Measurements from ENCODE around the gene MARCHF2. TPM values are rescaled to one million over a fixed set of nuclear protein-coding genes. Genes with fewer than 3 reads are reported as not detected.

The MARCHF2 gene
- total RNA-seq, 2 experiments from 2014 or later = 14.5 to 16.0 TPM

DNA sequence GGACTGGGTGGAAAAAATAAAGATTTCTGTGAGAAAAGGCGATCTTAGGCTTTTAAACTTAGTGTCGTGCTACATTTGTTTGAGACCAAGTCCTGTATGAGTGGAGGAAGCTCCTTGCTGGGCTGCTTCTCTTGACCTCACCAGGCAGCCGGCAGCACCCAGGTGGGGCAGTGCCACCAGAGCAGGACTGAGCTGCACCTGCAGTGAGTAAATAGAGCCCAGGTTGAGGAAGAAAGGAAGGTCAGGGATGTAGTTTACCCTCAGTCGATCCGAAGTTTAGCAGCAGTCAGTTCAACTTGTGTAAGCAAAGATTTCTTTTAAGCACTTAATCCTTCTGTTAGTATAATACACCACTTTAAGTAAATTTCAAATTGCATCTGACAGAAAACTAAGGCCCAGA is 45.3 kb downstream of the MARCHF2 start:
- intact Hi-C loops (cut with micrococcal nuclease) = no loop called here

DNA sequence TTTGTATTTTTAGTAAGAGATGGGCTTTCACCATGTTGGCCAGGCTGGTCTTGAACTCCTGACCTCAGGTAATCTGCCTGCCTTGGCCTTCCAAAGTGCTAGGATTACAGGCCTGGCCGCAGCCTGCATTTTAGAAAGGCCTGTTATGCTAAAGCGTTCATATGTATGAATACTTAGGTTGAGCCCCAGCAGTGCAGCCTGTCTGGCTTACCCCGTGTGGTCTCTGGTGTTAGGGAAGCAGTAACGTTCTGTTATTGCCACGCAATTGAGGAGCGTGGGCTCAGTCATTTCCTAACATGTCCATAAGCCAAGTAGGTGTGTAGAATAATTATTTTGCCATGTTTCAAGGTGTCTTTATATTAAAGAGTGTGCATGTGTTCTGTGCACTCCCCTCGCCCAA is 46.0 kb downstream of the MARCHF2 start:
- no peaks in the 10 kb centered on the region for H3K9me3 Mint-ChIP-seq
- ChIA-PET POLR2A (no interaction called here), CTCF (interaction anchor here (1.6 kb wide), 1 partner anchor 28 kb away, joined by 4 read pairs; no protein-coding TSS in a partner anchor)
- DNase-seq = no peak
- no peaks in the 10 kb centered on the region for H3K27me3 Mint-ChIP-seq
- peaks cover 48% of the 10 kb centered on the region for H3K36me3 Mint-ChIP-seq
- peaks cover 83% of the 10 kb centered on the region for H3K4me1 Mint-ChIP-seq (ENCODE audit: low read depth)
- no peak overlapping the region for H3K27ac Mint-ChIP-seq
- intact Hi-C loops (cut with micrococcal nuclease) = no loop called here
- H3K4me3 Mint-ChIP-seq = no peak overlapping the region

More for the DNA sequence above, 45.3 kb downstream of the MARCHF2 start:
- Mint-ChIP-seq H3K27ac (peak overlapping the region; percentile 65), H3K9me3 (no peaks in the 10 kb centered on the region), H3K27me3 (no peaks in the 10 kb centered on the region), H3K36me3 (peaks cover 49% of the 10 kb centered on the region), H3K4me3 (no peak overlapping the region), H3K4me1 (ENCODE audit: low read depth) (peaks cover 90% of the 10 kb centered on the region)
- POLR2A ChIA-PET = interaction anchor here (0.9 to 2.0 kb wide), 2 partner anchors 13 to 55 kb away, joined by 6 to 8 read pairs; partner anchors contain the start of gene ZNF414
- CTCF ChIA-PET = interaction anchor here (0.6 to 1.2 kb wide), 4 partner anchors 45 to 1186 kb away, joined by 3 to 6 read pairs (median 4); partner anchors contain the start of gene MARCHF2
- no peak for DNase-seq

DNA sequence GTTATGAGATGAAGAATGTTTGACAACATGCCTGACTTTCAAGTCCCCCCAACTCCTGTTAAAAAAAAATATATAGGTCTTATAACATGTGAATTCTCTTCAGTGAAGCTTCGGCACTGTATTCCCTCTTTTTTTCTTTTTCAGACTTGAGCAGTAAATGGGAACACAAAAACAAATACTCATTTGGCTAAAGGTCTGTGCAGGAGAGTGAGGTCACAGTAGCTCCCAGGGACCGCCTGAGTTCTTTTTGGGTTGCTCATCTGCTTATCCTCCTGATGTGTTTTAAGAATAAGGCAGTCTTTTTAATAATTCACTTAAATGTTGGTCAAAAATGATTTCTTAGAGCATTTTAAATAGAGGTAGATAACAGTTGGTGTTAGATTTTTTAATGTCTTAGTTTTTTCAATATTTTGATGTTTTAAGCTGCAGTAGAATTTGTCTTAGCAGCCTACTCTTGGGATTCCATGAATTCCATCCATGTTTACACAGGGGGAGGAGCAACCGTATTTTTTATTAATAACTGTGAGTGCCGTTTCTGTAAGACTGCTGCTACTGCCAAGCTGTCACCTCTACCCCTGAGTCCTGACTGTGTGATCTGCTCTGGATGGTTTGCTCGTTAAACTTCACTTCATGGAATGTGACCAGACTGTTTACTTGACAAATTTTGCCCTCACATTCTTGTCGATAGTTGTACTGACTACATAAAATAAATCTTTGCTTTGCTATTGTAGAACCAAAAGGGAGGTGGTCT is 46.6 kb downstream of the MARCHF2 start:
- Mint-ChIP-seq H3K36me3 (peaks cover 48% of the 10 kb centered on the region), H3K9me3 (no peaks in the 10 kb centered on the region), H3K27me3 (no peaks in the 10 kb centered on the region), H3K27ac (no peak overlapping the region), H3K4me1 (ENCODE audit: low read depth) (peaks cover 77% of the 10 kb centered on the region), H3K4me3 (no peak overlapping the region)
- intact Hi-C loops (cut with micrococcal nuclease) = no loop called here
- CTCF ChIA-PET = interaction anchor here (1.6 kb wide), 1 partner anchor 27 kb away, joined by 4 read pairs; no protein-coding TSS in a partner anchor
- no peak for DNase-seq
- POLR2A ChIA-PET = no interaction called here

DNA sequence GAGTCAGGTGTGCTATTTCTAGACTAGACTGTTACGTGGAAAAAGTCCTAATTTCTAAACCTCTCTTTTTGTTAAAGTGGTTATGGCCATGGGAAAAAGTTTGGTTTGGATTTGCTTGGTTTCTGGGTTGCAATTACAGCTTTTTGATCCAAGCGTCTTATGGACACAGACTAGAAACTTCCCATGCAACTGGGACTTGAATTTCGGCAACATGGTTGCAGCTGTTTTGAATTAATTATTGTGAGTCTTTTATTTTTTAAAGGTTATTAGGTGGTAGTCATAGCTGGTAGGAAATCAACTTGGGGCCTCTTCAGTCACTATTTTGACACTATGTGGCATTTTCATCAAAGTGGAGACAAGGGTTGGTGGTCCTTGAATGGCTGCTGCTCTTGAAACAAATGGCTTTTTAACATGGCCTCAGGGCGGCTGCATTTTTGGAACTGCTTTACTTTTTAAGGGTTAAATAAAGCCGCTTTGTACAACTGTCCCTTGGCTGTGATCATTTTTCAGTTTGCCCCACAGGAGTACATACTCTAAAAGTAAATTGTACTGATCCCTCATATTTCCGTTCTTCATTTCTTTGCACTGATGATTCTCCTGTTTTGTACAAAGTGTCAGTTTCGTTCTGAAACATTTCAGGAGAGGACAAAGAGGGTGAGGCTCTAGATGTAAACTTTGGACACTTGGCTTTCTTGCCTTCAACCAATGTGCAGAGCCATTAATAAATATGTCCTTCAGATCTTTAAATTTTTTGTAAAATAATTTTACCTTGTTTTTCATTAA is 47.6 kb downstream of the MARCHF2 start:
- Mint-ChIP-seq H3K27me3 (no peaks in the 10 kb centered on the region), H3K9me3 (no peaks in the 10 kb centered on the region), H3K27ac (peak overlapping the region; percentile 72), H3K36me3 (peaks cover 52% of the 10 kb centered on the region), H3K4me3 (no peak overlapping the region), H3K4me1 (ENCODE audit: low read depth) (peaks cover 69% of the 10 kb centered on the region)
- no peak for DNase-seq
- intact Hi-C loops (cut with micrococcal nuclease) = no loop called here
- ChIA-PET CTCF (interaction anchor here (0.7 to 1.6 kb wide), 3 partner anchors 26 to 107 kb away, joined by 3 to 4 read pairs (median 4); no protein-coding TSS in a partner anchor), POLR2A (no interaction called here)

DNA sequence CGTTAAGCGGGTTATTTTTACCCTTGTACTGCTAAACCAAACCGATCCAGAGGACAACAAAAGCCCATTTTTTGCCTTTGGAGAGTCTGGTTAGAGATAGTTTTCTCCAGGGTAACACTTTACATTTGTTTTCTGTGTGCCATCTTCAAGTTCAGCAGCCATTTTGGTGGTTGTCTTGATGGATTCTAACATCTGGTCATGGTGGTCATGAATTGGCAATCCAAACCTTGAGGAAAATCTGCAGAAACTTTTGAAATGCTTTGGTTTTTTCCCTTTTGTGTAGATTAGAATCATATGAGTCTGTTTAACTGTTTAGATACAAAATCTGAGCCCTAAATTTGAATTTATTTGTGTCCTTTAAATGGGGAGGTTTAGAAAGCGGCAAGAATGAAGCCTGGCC is 48.3 kb downstream of the MARCHF2 start:
- ChIA-PET POLR2A (no interaction called here), CTCF (interaction anchor here (1.1 to 1.2 kb wide), 2 partner anchors 26 to 120 kb away, joined by 3 read pairs; no protein-coding TSS in a partner anchor)
- no peaks in the 10 kb centered on the region for H3K9me3 Mint-ChIP-seq
- no peak for DNase-seq
- peak overlapping the region; percentile 8 for H3K27ac Mint-ChIP-seq
- intact Hi-C loops (cut with micrococcal nuclease) = no loop called here
- H3K36me3 Mint-ChIP-seq = peaks cover 50% of the 10 kb centered on the region
- H3K4me1 Mint-ChIP-seq (ENCODE audit: low read depth) = peaks cover 62% of the 10 kb centered on the region
- no peaks in the 10 kb centered on the region for H3K27me3 Mint-ChIP-seq
- no peak overlapping the region for H3K4me3 Mint-ChIP-seq

DNA sequence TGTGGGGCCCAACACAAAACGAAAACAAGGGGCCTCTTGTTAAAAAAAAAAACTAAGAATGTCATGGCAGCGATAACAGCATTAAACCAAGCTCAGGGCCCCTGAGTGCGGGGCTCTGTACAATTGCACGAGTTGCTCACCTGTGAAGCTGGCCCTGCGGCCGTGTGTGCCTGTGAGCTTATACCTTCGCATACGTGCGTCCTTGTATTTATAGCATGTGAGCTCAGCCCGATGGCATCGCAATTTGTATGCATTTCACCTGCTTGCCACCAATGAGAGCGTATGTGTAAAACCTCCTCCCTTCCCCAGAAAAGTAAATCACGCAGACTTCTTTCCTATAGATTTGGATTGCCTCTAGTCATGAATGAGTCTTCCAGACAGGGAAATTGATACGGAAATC is 48.8 kb downstream of the MARCHF2 start:
- DNase-seq = no peak
- Mint-ChIP-seq H3K36me3 (peaks cover 47% of the 10 kb centered on the region), H3K4me1 (ENCODE audit: low read depth) (peaks cover 57% of the 10 kb centered on the region), H3K27ac (peak overlapping the region; percentile 8), H3K9me3 (no peaks in the 10 kb centered on the region), H3K27me3 (no peaks in the 10 kb centered on the region), H3K4me3 (no peak overlapping the region)
- CTCF ChIA-PET = interaction anchor here (1.1 to 1.2 kb wide), 2 partner anchors 25 to 119 kb away, joined by 3 read pairs; no protein-coding TSS in a partner anchor
- POLR2A ChIA-PET = no interaction called here
- intact Hi-C loops (cut with micrococcal nuclease) = no loop called here

DNA sequence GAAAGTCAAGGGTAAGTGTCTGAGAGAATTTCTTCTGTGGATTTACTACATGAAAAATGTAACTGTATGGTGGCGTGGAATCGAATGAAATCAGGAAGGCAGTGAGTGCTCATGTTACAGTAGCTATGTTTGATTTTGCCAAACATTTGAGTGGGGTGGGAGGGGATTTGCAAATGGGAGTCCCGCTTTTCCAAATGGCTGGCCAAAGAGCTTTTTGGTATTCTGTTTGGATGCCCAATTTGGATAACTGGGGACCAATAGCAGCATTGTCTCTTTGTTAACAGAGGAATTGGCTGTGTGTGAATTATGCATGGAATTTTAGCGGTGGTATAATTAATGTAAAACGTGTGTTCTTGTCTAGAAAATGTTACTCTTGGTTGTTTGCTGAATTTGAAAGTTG is 49.5 kb downstream of the MARCHF2 start:
- peaks cover 50% of the 10 kb centered on the region for H3K4me1 Mint-ChIP-seq (ENCODE audit: low read depth)
- CTCF ChIA-PET = interaction anchor here (1.1 to 1.2 kb wide), 2 partner anchors 24 to 118 kb away, joined by 3 read pairs; no protein-coding TSS in a partner anchor
- POLR2A ChIA-PET = interaction anchor here (0.6 to 0.8 kb wide), 2 partner anchors 14 to 29 kb away, joined by 3 read pairs; no protein-coding TSS in a partner anchor
- intact Hi-C loops (cut with micrococcal nuclease) = no loop called here
- H3K27me3 Mint-ChIP-seq = no peaks in the 10 kb centered on the region
- H3K9me3 Mint-ChIP-seq = no peaks in the 10 kb centered on the region
- no peak overlapping the region for H3K27ac Mint-ChIP-seq
- no peak overlapping the region for H3K4me3 Mint-ChIP-seq
- H3K36me3 Mint-ChIP-seq = peaks cover 51% of the 10 kb centered on the region
- DNase-seq = no peak

DNA sequence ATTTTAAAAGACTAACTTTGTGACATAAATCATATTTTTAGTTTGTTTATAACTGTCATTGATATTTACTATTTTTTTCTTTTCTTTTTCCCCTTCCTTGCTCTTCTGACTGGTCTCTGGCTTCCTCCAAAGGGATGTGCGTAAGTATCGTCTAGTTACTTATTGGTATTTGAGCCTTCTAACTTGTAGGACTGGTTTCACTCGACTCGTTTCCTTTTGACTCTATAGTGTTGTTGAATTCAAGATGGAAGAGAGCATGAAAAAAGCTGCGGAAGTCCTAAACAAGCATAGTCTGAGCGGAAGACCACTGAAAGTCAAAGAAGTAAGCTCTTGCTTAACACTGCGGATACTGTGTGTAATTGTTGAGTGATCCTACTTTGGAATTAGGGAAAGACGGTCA is 50.3 kb downstream of the MARCHF2 start:
- intact Hi-C loops (cut with micrococcal nuclease) = no loop called here
- H3K36me3 Mint-ChIP-seq = peaks cover 52% of the 10 kb centered on the region
- no peak overlapping the region for H3K4me3 Mint-ChIP-seq
- POLR2A ChIA-PET = interaction anchor here (0.8 kb wide), 1 partner anchor 15 kb away, joined by 3 read pairs; no protein-coding TSS in a partner anchor
- peaks cover 42% of the 10 kb centered on the region for H3K4me1 Mint-ChIP-seq (ENCODE audit: low read depth)
- H3K9me3 Mint-ChIP-seq = no peaks in the 10 kb centered on the region
- DNase-seq = no peak
- CTCF ChIA-PET = interaction anchor here (1.7 kb wide), 1 partner anchor 109 kb away, joined by 5 read pairs; no protein-coding TSS in a partner anchor
- no peaks in the 10 kb centered on the region for H3K27me3 Mint-ChIP-seq
- no peak overlapping the region for H3K27ac Mint-ChIP-seq

DNA sequence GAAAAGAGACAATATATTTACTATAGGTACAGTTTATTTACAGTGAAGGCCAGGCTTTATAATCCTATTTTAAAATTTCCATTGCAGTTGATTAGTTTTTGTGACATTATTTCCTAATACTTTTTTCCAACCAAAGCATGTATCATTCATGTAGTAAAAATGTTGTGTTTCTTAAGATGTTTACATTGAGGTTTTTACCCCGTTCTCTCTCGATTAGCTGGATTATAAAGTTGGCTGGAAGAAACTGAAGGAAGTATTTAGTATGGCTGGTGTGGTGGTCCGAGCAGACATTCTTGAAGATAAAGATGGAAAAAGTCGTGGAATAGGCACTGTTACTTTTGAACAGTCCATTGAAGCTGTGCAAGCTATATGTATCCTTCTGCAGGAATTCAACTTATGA is 52.9 kb downstream of the MARCHF2 start:
- H3K4me1 Mint-ChIP-seq (ENCODE audit: low read depth) = peaks cover 16% of the 10 kb centered on the region
- H3K4me3 Mint-ChIP-seq = no peak overlapping the region
- intact Hi-C loops (cut with micrococcal nuclease) = no loop called here
- no peaks in the 10 kb centered on the region for H3K27me3 Mint-ChIP-seq
- POLR2A ChIA-PET = no interaction called here
- no peak for DNase-seq
- H3K9me3 Mint-ChIP-seq = no peaks in the 10 kb centered on the region
- H3K27ac Mint-ChIP-seq = no peak overlapping the region
- CTCF ChIA-PET = no interaction called here
- peaks cover 70% of the 10 kb centered on the region for H3K36me3 Mint-ChIP-seq

DNA sequence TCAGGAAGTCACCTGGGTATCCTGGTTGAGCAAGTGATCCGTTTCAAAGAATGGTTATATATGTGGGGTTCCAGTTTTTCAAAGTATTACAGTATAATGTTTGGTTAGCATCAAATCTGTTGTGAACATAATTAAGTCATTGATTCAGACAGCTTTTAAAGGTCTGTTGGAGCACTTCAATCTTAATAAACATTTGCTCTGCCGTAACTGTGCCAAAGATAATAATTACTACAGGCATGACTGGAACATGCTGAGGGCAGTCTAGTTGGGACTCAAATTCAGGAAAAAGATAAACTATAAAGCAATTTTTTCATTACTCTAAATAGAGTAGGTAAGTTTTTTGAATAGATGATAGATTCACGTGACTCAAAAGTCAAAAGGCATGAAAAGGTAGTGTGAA is 55.0 kb downstream of the MARCHF2 start:
- peaks cover 73% of the 10 kb centered on the region for H3K36me3 Mint-ChIP-seq
- CTCF ChIA-PET = interaction anchor here (1.2 kb wide), 1 partner anchor 27 kb away, joined by 3 read pairs; no protein-coding TSS in a partner anchor
- POLR2A ChIA-PET = no interaction called here
- H3K27ac Mint-ChIP-seq = no peak overlapping the region
- intact Hi-C loops (cut with micrococcal nuclease) = no loop called here
- no peaks in the 10 kb centered on the region for H3K27me3 Mint-ChIP-seq
- DNase-seq = no peak
- no peaks in the 10 kb centered on the region for H3K9me3 Mint-ChIP-seq
- no peak overlapping the region for H3K4me3 Mint-ChIP-seq
- H3K4me1 Mint-ChIP-seq (ENCODE audit: low read depth) = peaks cover 3% of the 10 kb centered on the region

DNA sequence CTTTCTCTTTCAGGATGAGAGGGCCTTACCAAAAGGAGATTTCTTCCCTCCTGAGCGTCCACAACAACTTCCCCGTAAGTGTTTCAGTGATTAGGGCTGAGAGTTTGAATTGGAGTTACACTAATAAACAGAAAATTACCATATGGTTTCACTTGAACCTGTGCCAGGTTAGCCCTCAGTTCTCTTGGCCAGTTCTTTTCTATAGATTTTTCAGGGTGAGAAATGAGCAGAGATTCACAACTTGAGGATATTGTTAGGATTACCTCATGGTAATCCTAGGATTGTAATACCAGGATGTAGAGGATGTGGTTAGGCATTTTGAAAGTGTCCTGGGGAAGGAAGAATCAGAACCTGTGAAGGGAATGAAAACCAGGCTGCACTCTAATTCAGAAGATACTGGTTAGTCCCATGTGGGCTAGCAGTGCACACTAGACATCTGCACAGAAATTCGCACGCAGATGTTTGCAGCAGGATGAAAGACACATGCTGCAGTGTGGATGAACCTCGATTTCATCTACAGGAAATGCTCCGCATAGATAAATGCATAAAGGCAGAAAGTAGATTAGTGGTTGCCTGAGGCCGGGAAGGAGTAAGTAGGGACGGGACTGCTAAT is 55.8 kb downstream of the MARCHF2 start:
- H3K9me3 Mint-ChIP-seq = no peaks in the 10 kb centered on the region
- peaks cover 9% of the 10 kb centered on the region for H3K4me1 Mint-ChIP-seq (ENCODE audit: low read depth)
- H3K4me3 Mint-ChIP-seq = no peak overlapping the region
- H3K27ac Mint-ChIP-seq = no peak overlapping the region
- CTCF ChIA-PET = no interaction called here
- H3K27me3 Mint-ChIP-seq = no peaks in the 10 kb centered on the region
- H3K36me3 Mint-ChIP-seq = peaks cover 74% of the 10 kb centered on the region
- intact Hi-C loops (cut with micrococcal nuclease) = no loop called here
- no peak for DNase-seq
- POLR2A ChIA-PET = no interaction called here
